Epithelial cell of proximal tubule (primary cell): ENCODE measurements around the gene ACSL3. TPM values are rescaled to one million over a fixed set of nuclear protein-coding genes. Genes with fewer than 3 reads are reported as not detected.
A peak's percentile ranks its signal among the peaks of the same experiment; 100 is the strongest.
"Not testable (repeated sequence)": the region's sequence is repeated elsewhere in the genome, so short reads cannot be mapped to it uniquely, and the experiment has no call there.

Experiments used
- DNase-seq: peaks from one replicate; pipeline ENCODE4 v3.0.0-alpha.2; 2011; ENCODE audit warnings: low read depth
- H3K4me3 ChIP-seq: 2 replicates; pipeline ENCODE4 v1.5.1; 2011; ENCODE audit warnings: low read depth, mild to moderate bottlenecking, low read length
- total RNA-seq: library from RNA; depleted of rRNA; stranded (reverse); fragments of >200 nt; gene quantifications from 2 replicates; pipeline ENCODE4 v1.2.3, GENCODE V29; 2015
- TF ChIP-seq, protein P1 (sequence below): conservative IDR thresholded peaks from 2 replicates; pipeline ENCODE4 v1.5.1; 2012; ENCODE audit warnings: low read depth, mild to moderate bottlenecking, low read length

The ACSL3 gene
- total RNA-seq, 1 donor from 2014 or later, result 66.8 TPM

- DNase-seq, result no peak
- H3K4me3 ChIP-seq, result no peak overlapping the region
- TF ChIP-seq, protein P1, sequence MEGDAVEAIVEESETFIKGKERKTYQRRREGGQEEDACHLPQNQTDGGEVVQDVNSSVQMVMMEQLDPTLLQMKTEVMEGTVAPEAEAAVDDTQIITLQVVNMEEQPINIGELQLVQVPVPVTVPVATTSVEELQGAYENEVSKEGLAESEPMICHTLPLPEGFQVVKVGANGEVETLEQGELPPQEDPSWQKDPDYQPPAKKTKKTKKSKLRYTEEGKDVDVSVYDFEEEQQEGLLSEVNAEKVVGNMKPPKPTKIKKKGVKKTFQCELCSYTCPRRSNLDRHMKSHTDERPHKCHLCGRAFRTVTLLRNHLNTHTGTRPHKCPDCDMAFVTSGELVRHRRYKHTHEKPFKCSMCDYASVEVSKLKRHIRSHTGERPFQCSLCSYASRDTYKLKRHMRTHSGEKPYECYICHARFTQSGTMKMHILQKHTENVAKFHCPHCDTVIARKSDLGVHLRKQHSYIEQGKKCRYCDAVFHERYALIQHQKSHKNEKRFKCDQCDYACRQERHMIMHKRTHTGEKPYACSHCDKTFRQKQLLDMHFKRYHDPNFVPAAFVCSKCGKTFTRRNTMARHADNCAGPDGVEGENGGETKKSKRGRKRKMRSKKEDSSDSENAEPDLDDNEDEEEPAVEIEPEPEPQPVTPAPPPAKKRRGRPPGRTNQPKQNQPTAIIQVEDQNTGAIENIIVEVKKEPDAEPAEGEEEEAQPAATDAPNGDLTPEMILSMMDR, result no peak
Observed at GRCh38 chr2:222840060-222840802, 20.6 kb upstream of the ACSL3 start.

DNA sequence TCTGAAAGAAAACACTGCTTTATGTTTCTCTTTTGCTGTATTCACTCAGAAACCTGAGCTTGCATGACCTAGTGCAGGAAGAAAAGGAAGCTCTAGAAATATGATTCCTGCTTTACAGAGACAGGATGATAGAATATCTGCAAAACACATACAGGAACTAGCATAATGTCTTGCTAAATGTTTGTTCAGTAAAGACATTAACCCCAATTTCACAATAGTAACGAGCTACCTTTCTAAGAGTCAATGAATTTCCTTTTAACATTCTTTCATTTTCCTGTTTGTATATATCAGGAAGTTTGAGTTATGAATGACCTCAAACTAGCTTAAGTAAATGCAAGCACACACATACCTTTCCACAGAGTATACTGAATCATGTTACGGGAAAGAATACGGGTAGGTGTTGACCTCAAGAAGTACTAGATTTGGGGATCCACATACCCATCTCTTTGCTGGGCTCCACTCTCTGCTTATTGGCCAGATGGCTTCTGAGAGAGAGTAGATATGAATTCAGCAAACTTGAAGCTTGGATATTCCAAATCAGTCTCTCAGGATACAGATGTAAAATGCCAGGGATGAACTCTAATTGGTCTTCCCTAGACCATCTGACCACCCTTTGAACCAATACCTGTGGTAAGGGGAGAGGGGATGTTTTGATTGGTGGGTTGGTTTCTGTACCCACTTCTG lies 18.2 kb upstream of the ACSL3 start:
- DNase-seq, result no peak
- H3K4me3 ChIP-seq, result no peak overlapping the region
- TF ChIP-seq, protein P1, result no peak

GRCh38 chr2:222844323-222844722 lies 16.5 kb upstream of the ACSL3 start:
- DNase-seq, result peak; percentile 57
- H3K4me3 ChIP-seq, result no peak overlapping the region
- TF ChIP-seq, protein P1, result no peak

GRCh38 chr2:222845314-222845713 lies 15.5 kb upstream of the ACSL3 start:
- not testable (repeated sequence) for H3K4me3 ChIP-seq, DNase-seq

GRCh38 chr2:222846003-222846402 lies 14.8 kb upstream of the ACSL3 start:
- no peak for DNase-seq
- H3K4me3 ChIP-seq, result no peak overlapping the region
- TF ChIP-seq, protein P1, result no peak

- H3K4me3 ChIP-seq, DNase-seq: not testable (repeated sequence)
Observed at GRCh38 chr2:222848031-222848430, 12.8 kb upstream of the ACSL3 start.

- no peak overlapping the region for H3K4me3 ChIP-seq
- no peak for DNase-seq
- TF ChIP-seq, protein P1, result no peak
Observed at GRCh38 chr2:222848862-222849261, 12.0 kb upstream of the ACSL3 start.

DNA sequence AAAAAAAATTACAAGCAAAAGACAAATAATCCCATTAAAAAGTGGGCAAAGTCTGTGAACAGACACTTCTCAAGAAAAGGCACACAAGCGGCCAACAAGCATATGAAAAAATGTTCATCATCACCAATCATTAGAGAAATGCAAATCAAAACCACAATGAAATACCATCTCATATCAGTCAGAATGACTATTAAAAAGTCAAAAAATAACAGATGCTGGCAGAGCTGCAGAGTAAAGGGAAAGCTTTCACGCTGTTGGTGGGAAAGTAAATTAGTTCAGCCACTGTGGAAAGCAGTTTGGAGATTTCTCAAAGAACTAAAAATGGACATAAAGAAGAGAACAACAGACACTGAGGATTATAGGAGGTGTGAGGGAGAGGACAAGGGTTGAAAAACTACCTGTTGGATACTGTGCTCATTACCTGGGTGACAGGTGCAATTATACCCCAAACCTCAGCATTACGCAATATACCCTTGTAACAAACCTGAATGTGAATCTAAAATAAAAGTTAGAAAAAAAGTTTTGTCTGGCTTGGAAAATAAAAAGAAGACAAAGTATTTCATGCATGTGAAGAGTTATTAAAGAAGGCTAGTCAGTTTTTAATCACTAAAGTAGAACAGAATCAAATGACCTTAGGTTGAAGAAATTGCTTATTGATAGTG lies 8.7 kb upstream of the ACSL3 start:
- TF ChIP-seq, protein P1, result no peak
- DNase-seq, result no peak

More for the DNA sequence above, 8.7 kb upstream of the ACSL3 start:
- no peak overlapping the region for H3K4me3 ChIP-seq
